Astrocyte (in vitro differentiated cells and primary cell): ENCODE results near the gene TMEM138. TPM values are rescaled to one million over a fixed set of nuclear protein-coding genes. Genes with fewer than 3 reads are reported as not detected.

ENCODE experiments used
- DNase-seq: peaks from one replicate; pipeline ENCODE4 v3.0.0-alpha.2; 2010; ENCODE audit warnings: low read depth
- FAIRE-seq: peaks from 2 replicates; lab custom pipeline; 2011; peaks lifted over from hg19 to GRCh38; lab: Jason Lieb, UNC
- H2AFZ ChIP-seq: 2 replicates; pipeline ENCODE4 v1.6.0; 2012; ENCODE audit warnings: low read depth, low read length, inconsistent platforms
- H3K27ac ChIP-seq: 2 replicates; pipeline ENCODE4 v1.5.1; 2011; ENCODE audit warnings: low read depth, low read length, inconsistent platforms
- H3K27me3 ChIP-seq: 2 replicates; pipeline ENCODE4 v1.6.0; 2011; ENCODE audit warnings: low read length, inconsistent platforms; ENCODE audit not compliant: insufficient read depth
- H3K36me3 ChIP-seq: 2 replicates; pipeline ENCODE4 v1.5.1; 2011; ENCODE audit warnings: low read length, inconsistent platforms; ENCODE audit not compliant: insufficient read depth
- H3K4me1 ChIP-seq: 2 replicates; pipeline ENCODE4 v1.5.1; 2011; ENCODE audit warnings: low read length, inconsistent platforms; ENCODE audit not compliant: insufficient read depth
- H3K4me2 ChIP-seq: 2 replicates; pipeline ENCODE4 v1.6.0; 2012; ENCODE audit warnings: low read length, inconsistent platforms
- H3K4me3 ChIP-seq: 2 replicates; pipeline ENCODE4 v1.5.1; 2011; ENCODE audit warnings: low read depth, mild to moderate bottlenecking, low read length, inconsistent platforms; ENCODE audit not compliant: insufficient read depth
- H3K79me2 ChIP-seq: 2 replicates; pipeline ENCODE4 v1.6.0; 2012; ENCODE audit warnings: mild to moderate bottlenecking, low read length, inconsistent platforms; ENCODE audit not compliant: insufficient read depth
- H3K9ac ChIP-seq: 2 replicates; pipeline ENCODE4 v1.6.0; 2012; ENCODE audit warnings: mild to moderate bottlenecking, low read length, inconsistent platforms
- H3K9me3 ChIP-seq: 2 replicates; pipeline ENCODE4 v1.5.1; 2012; ENCODE audit warnings: low read depth, mild to moderate bottlenecking, low read length, inconsistent platforms; ENCODE audit not compliant: insufficient read depth
- H4K20me1 ChIP-seq: 2 replicates; pipeline ENCODE4 v1.6.0; 2012; ENCODE audit warnings: low read length, inconsistent platforms; ENCODE audit not compliant: insufficient read depth
- H3K27ac Mint-ChIP-seq: one replicate; pipeline ENCODE4 v1.8.0; 2021; ENCODE audit warnings: mild to moderate bottlenecking, mixed read lengths; ENCODE audit not compliant: unreplicated experiment
- H3K27me3 Mint-ChIP-seq: one replicate; pipeline ENCODE4 v1.8.0; 2021; ENCODE audit warnings: low read depth, mixed read lengths; ENCODE audit not compliant: unreplicated experiment
- H3K36me3 Mint-ChIP-seq: one replicate; pipeline ENCODE4 v1.8.0; 2021; ENCODE audit warnings: low read depth, mixed read lengths; ENCODE audit not compliant: unreplicated experiment
- H3K4me1 Mint-ChIP-seq: one replicate; pipeline ENCODE4 v1.8.0; 2021; ENCODE audit warnings: low read depth, mixed read lengths; ENCODE audit not compliant: unreplicated experiment
- H3K4me3 Mint-ChIP-seq: one replicate; pipeline ENCODE4 v1.8.0; 2021; ENCODE audit warnings: mild to moderate bottlenecking, moderate library complexity, mixed read lengths; ENCODE audit not compliant: unreplicated experiment
- H3K9me3 Mint-ChIP-seq: one replicate; pipeline ENCODE4 v1.8.0; 2021; ENCODE audit warnings: mild to moderate bottlenecking, mixed read lengths; ENCODE audit not compliant: unreplicated experiment
- EZH2 ChIP-seq: IDR thresholded peaks from 2 replicates; pipeline ENCODE4 v1.6.1; 2012; ENCODE audit warnings: mild to moderate bottlenecking, low read length, inconsistent platforms; ENCODE audit not compliant: insufficient read depth
- total RNA-seq: library from RNA; stranded (reverse); gene quantifications from 2 replicates; pipeline ENCODE4 v1.2.1, GENCODE V29; 2021
- TF ChIP-seq, protein P1 (sequence below): IDR thresholded peaks from 2 replicates; pipeline ENCODE4 v1.5.1; 2011; ENCODE audit warnings: low read depth, mild to moderate bottlenecking, inconsistent platforms, low read length, moderate library complexity; ENCODE audit not compliant: insufficient read depth

Gene TMEM138
- total RNA-seq, 1 donor from 2014 or later, result 36.8 TPM

DNA sequence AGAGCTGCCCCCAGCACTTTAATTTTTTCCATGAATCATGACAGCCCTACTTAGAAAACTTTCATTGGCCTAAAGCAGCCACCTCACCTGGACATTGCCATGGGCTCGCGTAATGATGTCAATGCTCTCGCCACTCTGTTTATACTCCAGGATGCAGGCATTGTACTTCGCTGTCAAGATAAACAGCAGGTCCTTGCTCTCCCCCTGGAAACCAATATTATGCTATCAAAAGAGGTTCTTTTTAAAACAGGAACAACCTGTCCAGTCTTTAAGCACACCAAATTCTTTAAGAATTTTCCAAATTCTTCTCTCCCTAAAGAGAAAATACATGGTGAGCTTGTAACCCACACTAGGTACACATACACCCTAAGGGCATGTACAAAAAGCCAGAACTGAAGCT is 32.3 kb upstream of the TMEM138 start:
- TF ChIP-seq, protein P1, sequence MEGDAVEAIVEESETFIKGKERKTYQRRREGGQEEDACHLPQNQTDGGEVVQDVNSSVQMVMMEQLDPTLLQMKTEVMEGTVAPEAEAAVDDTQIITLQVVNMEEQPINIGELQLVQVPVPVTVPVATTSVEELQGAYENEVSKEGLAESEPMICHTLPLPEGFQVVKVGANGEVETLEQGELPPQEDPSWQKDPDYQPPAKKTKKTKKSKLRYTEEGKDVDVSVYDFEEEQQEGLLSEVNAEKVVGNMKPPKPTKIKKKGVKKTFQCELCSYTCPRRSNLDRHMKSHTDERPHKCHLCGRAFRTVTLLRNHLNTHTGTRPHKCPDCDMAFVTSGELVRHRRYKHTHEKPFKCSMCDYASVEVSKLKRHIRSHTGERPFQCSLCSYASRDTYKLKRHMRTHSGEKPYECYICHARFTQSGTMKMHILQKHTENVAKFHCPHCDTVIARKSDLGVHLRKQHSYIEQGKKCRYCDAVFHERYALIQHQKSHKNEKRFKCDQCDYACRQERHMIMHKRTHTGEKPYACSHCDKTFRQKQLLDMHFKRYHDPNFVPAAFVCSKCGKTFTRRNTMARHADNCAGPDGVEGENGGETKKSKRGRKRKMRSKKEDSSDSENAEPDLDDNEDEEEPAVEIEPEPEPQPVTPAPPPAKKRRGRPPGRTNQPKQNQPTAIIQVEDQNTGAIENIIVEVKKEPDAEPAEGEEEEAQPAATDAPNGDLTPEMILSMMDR, result no peak
- TF ChIP-seq EZH2, result no peak
- Histone ChIP-seq H3K27me3 (no peaks in the 10 kb centered on the region), H3K36me3 (peaks cover 30% of the 10 kb centered on the region), H3K4me3 (no peak overlapping the region), H4K20me1 (peaks cover 73% of the 10 kb centered on the region), H3K9ac (no peak overlapping the region), H3K9me3 (no peaks in the 10 kb centered on the region), H3K4me2 (no peak overlapping the region), H2AFZ (no peak overlapping the region), H3K79me2 (peaks cover 83% of the 10 kb centered on the region), H3K27ac (no peak overlapping the region), H3K4me1 (peaks cover 37% of the 10 kb centered on the region)
- Mint-ChIP-seq H3K4me3 (no peak overlapping the region), H3K9me3 (no peaks in the 10 kb centered on the region), H3K4me1 (peaks cover 55% of the 10 kb centered on the region), H3K27ac (no peak overlapping the region), H3K27me3 (no peaks in the 10 kb centered on the region), H3K36me3 (peaks cover 8% of the 10 kb centered on the region)
- no peak for FAIRE-seq
- DNase-seq, result no peak

GRCh38 chr11:61331651-61332050 is 30.5 kb upstream of the TMEM138 start:
- no peak for FAIRE-seq
- Histone ChIP-seq H2AFZ (no peak overlapping the region), H3K9me3 (no peaks in the 10 kb centered on the region), H3K9ac (peak overlapping the region; percentile 100), H3K4me2 (peak overlapping the region; percentile 98), H3K4me3 (peak overlapping the region; percentile 88), H3K27ac (peak overlapping the region; percentile 94), H4K20me1 (peaks cover 56% of the 10 kb centered on the region), H3K27me3 (no peaks in the 10 kb centered on the region), H3K36me3 (peaks cover 20% of the 10 kb centered on the region), H3K4me1 (peaks cover 38% of the 10 kb centered on the region), H3K79me2 (peaks cover 67% of the 10 kb centered on the region)
- Mint-ChIP-seq H3K4me3 (peak overlapping the region; percentile 98), H3K9me3 (no peaks in the 10 kb centered on the region), H3K4me1 (peaks cover 45% of the 10 kb centered on the region), H3K27ac (peak overlapping the region; percentile 77), H3K36me3 (peaks cover 2% of the 10 kb centered on the region), H3K27me3 (no peaks in the 10 kb centered on the region)
- no peak for DNase-seq
- no peak for TF ChIP-seq EZH2
- TF ChIP-seq, protein P1, result no peak

GRCh38 chr11:61332281-61332796 is 29.8 kb upstream of the TMEM138 start:
- Mint-ChIP-seq H3K36me3 (peaks cover 2% of the 10 kb centered on the region), H3K27me3 (no peaks in the 10 kb centered on the region), H3K9me3 (no peaks in the 10 kb centered on the region), H3K27ac (peak overlapping the region; percentile 77), H3K4me1 (peaks cover 45% of the 10 kb centered on the region), H3K4me3 (peak overlapping the region; percentile 98)
- Histone ChIP-seq H2AFZ (peak overlapping the region; percentile 97), H3K4me2 (peak overlapping the region; percentile 98), H3K27me3 (no peaks in the 10 kb centered on the region), H3K9ac (peak overlapping the region; percentile 100), H4K20me1 (peaks cover 49% of the 10 kb centered on the region), H3K79me2 (peaks cover 60% of the 10 kb centered on the region), H3K4me1 (peaks cover 37% of the 10 kb centered on the region), H3K4me3 (peak overlapping the region; percentile 88), H3K27ac (peak overlapping the region; percentile 94), H3K36me3 (peaks cover 19% of the 10 kb centered on the region), H3K9me3 (no peaks in the 10 kb centered on the region)
- FAIRE-seq (no peak), DNase-seq (no peak)
- TF ChIP-seq EZH2, result no peak
- TF ChIP-seq, protein P1, result no peak
